Measurements from ENCODE around the gene TNS1. TPM values are rescaled to one million over a fixed set of nuclear protein-coding genes. Genes with fewer than 3 reads are reported as not detected.

Gene TNS1
- total RNA-seq, 1 donor from 2014 or later, result 505 TPM

DNA sequence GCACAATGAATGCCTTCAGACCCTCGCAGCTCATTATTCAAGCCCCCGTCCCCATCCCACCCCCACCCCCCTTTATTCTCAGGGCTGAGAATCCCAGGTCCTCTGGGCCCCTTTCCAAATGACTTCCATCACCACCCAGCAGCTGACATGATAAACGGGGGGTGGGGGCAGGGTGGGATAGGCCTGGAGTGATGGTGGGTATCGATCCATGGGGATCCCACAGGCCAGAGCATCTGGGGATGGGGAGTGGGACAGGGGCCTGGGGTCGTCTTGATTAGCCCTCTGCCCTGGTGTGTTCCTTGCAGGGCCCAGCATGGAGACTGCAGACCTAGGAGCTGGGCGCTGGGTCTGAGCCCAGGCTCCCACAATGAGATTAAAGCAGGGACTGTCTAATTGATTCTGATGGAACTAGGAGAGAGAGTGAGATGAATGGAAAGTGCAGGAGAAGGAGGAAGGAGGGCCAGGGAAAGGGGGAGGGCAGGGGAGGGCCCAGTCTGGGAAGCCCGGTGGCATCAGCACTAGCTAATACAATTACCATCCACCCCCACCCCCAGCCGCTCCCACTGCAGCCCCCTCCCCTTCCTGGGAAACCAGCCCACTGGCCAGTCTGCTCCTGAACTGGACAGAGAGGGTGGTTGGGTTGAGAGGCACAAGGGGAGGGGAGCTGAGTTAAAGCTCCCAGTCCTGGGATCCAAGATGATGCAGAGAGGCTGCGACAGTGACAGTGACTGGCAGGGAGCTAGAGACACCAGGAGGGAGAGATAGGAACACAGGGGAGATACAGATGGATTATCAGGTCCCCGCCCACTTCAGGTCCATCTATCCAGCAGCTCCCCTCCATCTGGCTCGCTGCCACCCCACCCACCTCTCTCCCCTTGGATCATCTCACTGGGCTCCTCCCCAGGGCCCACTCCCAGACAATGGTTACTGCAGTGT lies 13.1 kb upstream of the TNS1 start:
- intact Hi-C loops (cut with DNase I), result no loop called here
- H3K9me3 ChIP-seq, result no peaks in the 10 kb centered on the region
- no peak overlapping the region for H3K27ac ChIP-seq
- ATAC-seq (no peak), DNase-seq (no peak)
- peaks cover 3% of the 10 kb centered on the region for H3K4me1 ChIP-seq
- no peak overlapping the region for H3K4me3 ChIP-seq
- H3K27me3 ChIP-seq (ENCODE audit: low read depth), result peaks cover 7% of the 10 kb centered on the region
- H3K36me3 ChIP-seq, result no peaks in the 10 kb centered on the region
- TF ChIP-seq, protein P1, sequence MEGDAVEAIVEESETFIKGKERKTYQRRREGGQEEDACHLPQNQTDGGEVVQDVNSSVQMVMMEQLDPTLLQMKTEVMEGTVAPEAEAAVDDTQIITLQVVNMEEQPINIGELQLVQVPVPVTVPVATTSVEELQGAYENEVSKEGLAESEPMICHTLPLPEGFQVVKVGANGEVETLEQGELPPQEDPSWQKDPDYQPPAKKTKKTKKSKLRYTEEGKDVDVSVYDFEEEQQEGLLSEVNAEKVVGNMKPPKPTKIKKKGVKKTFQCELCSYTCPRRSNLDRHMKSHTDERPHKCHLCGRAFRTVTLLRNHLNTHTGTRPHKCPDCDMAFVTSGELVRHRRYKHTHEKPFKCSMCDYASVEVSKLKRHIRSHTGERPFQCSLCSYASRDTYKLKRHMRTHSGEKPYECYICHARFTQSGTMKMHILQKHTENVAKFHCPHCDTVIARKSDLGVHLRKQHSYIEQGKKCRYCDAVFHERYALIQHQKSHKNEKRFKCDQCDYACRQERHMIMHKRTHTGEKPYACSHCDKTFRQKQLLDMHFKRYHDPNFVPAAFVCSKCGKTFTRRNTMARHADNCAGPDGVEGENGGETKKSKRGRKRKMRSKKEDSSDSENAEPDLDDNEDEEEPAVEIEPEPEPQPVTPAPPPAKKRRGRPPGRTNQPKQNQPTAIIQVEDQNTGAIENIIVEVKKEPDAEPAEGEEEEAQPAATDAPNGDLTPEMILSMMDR (IDR thresholded peaks at IDR 0.05), result no peak

DNA sequence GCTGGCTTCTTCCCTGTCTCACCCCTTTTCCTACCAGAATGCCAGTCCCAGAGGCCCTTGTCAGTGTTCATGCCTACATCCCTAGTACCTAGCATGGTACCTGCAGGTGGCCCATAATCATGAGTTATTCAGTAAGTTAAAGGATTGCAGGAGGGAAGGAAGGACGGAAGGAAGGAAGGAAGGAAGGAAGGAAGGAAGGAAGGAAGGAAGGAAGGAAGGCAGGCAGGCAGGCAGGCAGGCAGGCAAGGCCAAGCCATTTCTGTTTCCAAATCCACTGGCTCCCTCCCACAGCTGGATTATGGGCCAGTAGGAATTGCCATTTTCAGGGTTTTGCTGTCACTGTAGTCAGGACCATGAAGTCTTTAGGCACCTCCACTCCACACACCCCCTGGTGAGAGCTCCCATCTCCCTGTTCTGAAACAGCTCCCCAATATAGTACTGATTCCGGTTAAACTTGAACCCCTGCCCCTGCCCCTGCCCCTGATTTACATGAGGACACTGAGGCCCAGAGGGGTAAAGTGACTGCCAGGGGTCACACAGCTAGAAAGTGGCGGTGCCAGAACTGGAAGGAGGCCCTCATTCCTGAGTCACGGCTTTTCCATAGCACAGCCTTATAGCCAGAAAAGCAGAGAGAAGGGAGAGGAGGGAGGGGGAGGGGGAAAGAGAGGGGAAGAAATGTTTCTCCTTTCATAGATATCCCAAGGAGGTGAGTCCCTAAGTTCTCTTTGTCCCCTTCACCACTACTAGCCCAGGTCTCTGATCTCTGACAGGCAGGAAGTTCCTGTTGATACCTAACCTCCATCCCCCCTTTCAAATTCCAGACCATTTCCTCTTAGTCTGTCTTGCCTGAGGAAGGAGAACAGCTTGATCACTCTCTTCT lies 12.2 kb upstream of the TNS1 start:
- peaks cover 12% of the 10 kb centered on the region for H3K4me1 ChIP-seq

DNA sequence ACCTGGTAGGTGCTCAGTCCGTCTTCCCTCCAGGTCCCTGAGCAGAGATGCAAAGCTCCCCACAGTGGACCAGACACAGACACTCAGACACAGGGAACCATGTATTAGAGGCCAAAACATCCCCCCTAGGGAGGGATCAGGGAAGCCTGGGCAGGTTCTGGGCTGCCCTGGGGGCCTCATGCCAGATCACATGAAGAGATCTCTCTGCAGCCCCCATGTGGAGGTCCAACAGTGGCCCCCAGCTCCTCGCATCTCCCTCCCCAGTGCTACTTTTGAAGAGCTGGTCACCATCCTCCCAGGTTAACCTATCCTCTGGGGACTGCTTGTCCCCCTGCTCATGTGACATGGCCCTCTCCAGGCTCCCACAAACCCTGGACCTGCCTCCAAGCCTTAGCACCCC lies 10.5 kb upstream of the TNS1 start:
- intact Hi-C loops (cut with DNase I), result no loop called here
- TF ChIP-seq, protein P1 (IDR thresholded peaks at IDR 0.05), result no peak
- peaks cover 16% of the 10 kb centered on the region for H3K4me1 ChIP-seq
- ATAC-seq (no peak), DNase-seq (no peak)
- H3K4me3 ChIP-seq, result no peak overlapping the region
- H3K36me3 ChIP-seq, result no peaks in the 10 kb centered on the region
- no peak overlapping the region for H3K27ac ChIP-seq
- peaks cover 22% of the 10 kb centered on the region for H3K27me3 ChIP-seq (ENCODE audit: low read depth)
- no peaks in the 10 kb centered on the region for H3K9me3 ChIP-seq

More for the DNA sequence above, 12.2 kb upstream of the TNS1 start:
- no peak for ATAC-seq
- H3K27ac ChIP-seq, result no peak overlapping the region
- intact Hi-C loops (cut with DNase I), result no loop called here
- H3K36me3 ChIP-seq, result no peaks in the 10 kb centered on the region
- DNase-seq, result no peak
- no peaks in the 10 kb centered on the region for H3K9me3 ChIP-seq
- TF ChIP-seq, protein P1 (IDR thresholded peaks at IDR 0.05), result no peak
- no peak overlapping the region for H3K4me3 ChIP-seq
- H3K27me3 ChIP-seq (ENCODE audit: low read depth), result peaks cover 16% of the 10 kb centered on the region

DNA sequence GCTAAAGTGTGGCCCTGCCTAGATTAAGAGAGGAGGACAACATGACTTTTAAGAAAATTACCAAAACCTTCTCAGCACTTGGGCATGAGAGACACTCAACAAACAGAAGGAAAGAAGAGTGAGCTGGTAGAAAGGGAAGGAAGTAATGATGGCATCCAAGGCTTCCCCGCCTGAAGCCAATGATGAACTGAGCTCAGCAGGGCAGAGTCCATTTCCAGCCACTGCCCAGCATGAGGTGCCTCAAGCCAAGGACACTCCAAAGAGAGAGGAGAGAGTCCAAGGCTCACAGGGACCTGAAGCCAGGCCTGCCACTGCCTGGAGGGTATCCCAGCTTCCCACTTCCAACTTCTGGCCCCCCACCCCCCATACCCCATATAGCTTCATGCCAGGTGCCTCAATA lies 9.5 kb upstream of the TNS1 start:
- Histone ChIP-seq H3K36me3 (no peaks in the 10 kb centered on the region), H3K4me3 (no peak overlapping the region), H3K27ac (no peak overlapping the region), H3K27me3 (ENCODE audit: low read depth) (peaks cover 22% of the 10 kb centered on the region), H3K4me1 (peaks cover 16% of the 10 kb centered on the region), H3K9me3 (no peaks in the 10 kb centered on the region)
- intact Hi-C loops (cut with DNase I), result no loop called here
- TF ChIP-seq, protein P1 (IDR thresholded peaks at IDR 0.05), result no peak
- ATAC-seq, result no peak
- DNase-seq, result no peak

DNA sequence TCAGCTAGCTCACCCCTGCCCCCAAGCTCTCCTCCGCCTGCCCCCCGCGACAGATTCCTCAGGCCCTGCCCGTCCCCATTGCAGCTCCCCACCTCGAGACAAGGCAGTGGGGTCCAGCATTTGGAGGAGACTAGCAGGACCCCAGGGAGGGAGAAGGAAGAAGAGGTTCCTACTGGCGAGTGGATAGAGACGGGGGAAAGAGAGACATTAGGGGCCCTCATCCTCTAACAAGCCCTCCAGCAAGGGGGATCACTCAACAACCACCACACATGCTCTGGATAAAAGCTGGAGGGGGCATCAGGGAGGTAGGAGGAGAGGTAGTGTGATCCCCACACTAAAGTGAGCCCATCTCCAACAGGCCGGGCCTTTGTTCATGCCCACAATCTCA lies 8.9 kb upstream of the TNS1 start:
- intact Hi-C loops (cut with DNase I), result no loop called here
- Histone ChIP-seq H3K36me3 (no peaks in the 10 kb centered on the region), H3K9me3 (no peaks in the 10 kb centered on the region), H3K4me3 (no peak overlapping the region), H3K4me1 (peaks cover 16% of the 10 kb centered on the region), H3K27ac (no peak overlapping the region), H3K27me3 (ENCODE audit: low read depth) (peaks cover 22% of the 10 kb centered on the region)
- ATAC-seq (no peak), DNase-seq (no peak)
- TF ChIP-seq, protein P1 (IDR thresholded peaks at IDR 0.05), result no peak
